WTC11 (cell line): ENCODE measurements around the gene ACTRT2. TPM values are rescaled to one million over a fixed set of nuclear protein-coding genes. Genes with fewer than 3 reads are reported as not detected.

Experiments used
- ATAC-seq: fragments of 200-7000 bp; cut with Tn5 transposase; 2 replicates; pipeline ENCODE4 v1.10.0; 2021; ENCODE audit warnings: mild to moderate bottlenecking, moderate library complexity
- CTCF ChIA-PET: fragments of 300-600 bp; sonication (Branson Sonifier 250); formaldehyde crosslinking; loops from one replicate; lab custom pipeline; 2021; ENCODE audit warnings: antibody characterized with exemption; lab: Charles Lee
- POLR2A ChIA-PET: fragments of 350-600 bp; sonication (Branson Sonifier 250); formaldehyde crosslinking; loops from one replicate; lab custom pipeline; 2021; ENCODE audit warnings: antibody characterized with exemption; lab: Charles Lee
- DNase-seq: peaks from one replicate; pipeline ENCODE4 v3.0.0; 2021; ENCODE audit warnings: low spot score
- H3K27ac Mint-ChIP-seq: 2 replicates; pipeline ENCODE4 v1.8.0; 2021; ENCODE audit warnings: mixed read lengths
- H3K27me3 Mint-ChIP-seq: 2 replicates; pipeline ENCODE4 v1.8.0; 2021; ENCODE audit warnings: low read depth, mild to moderate bottlenecking, moderate library complexity, mixed read lengths
- H3K36me3 Mint-ChIP-seq: 2 replicates; pipeline ENCODE4 v1.8.0; 2021; ENCODE audit warnings: mixed read lengths
- H3K4me1 Mint-ChIP-seq: 2 replicates; pipeline ENCODE4 v1.8.0; 2022; ENCODE audit warnings: mixed read lengths
- H3K4me3 Mint-ChIP-seq: 2 replicates; pipeline ENCODE4 v1.8.0; 2021; ENCODE audit warnings: mild to moderate bottlenecking, moderate library complexity, mixed read lengths
- H3K9me3 Mint-ChIP-seq: 2 replicates; pipeline ENCODE4 v1.8.0; 2021; ENCODE audit warnings: mixed read lengths
- ARID4B ChIP-seq: sonication (generic); formaldehyde crosslinking; IDR thresholded peaks from 2 replicates; pipeline ENCODE4 v1.8.0; 2023; ENCODE audit warnings: missing genetic modification reagents, mild to moderate bottlenecking, borderline replicate concordance
- FOXP1 ChIP-seq: sonication (generic); formaldehyde crosslinking; IDR thresholded peaks from 2 replicates; pipeline ENCODE4 v1.8.0; 2022; ENCODE audit warnings: missing genetic modification reagents, mild to moderate bottlenecking, moderate library complexity, borderline replicate concordance
- FOXP4 ChIP-seq: sonication (generic); formaldehyde crosslinking; IDR thresholded peaks from 2 replicates; pipeline ENCODE4 v1.8.0; 2022; ENCODE audit warnings: mild to moderate bottlenecking, missing genetic modification reagents
- GTF2I ChIP-seq: fragments of 250-450 bp; sonication (Bioruptor Pico); conservative IDR thresholded peaks from 2 replicates; pipeline ENCODE4 v1.4.0; 2021; ENCODE audit warnings: mild to moderate bottlenecking
- IRF2 ChIP-seq: sonication (generic); formaldehyde crosslinking; IDR thresholded peaks from 2 replicates; pipeline ENCODE4 v1.8.0; 2022; ENCODE audit warnings: low read depth, missing genetic modification reagents, borderline replicate concordance
- MAX ChIP-seq: sonication (generic); formaldehyde crosslinking; IDR thresholded peaks from 2 replicates; pipeline ENCODE4 v1.8.0; 2022; ENCODE audit warnings: mild to moderate bottlenecking, missing genetic modification reagents
- MLX ChIP-seq: sonication (generic); formaldehyde crosslinking; IDR thresholded peaks from 2 replicates; pipeline ENCODE4 v1.8.1; 2023; ENCODE audit warnings: mild to moderate bottlenecking, missing genetic modification reagents, moderate library complexity
- NFATC4 ChIP-seq: fragments of 250-450 bp; sonication (Bioruptor Pico); IDR thresholded peaks from 2 replicates; pipeline ENCODE4 v1.9.0; 2021; ENCODE audit warnings: mild to moderate bottlenecking
- OVOL2 ChIP-seq: fragments of 250-450 bp; sonication (Bioruptor Pico); IDR thresholded peaks from 2 replicates; pipeline ENCODE4 v1.9.0; 2021; ENCODE audit warnings: mild to moderate bottlenecking, borderline replicate concordance
- SP1 ChIP-seq: sonication (generic); formaldehyde crosslinking; conservative IDR thresholded peaks from 2 replicates; pipeline ENCODE4 v1.8.1; 2022; ENCODE audit warnings: missing genetic modification reagents
- TEAD1 ChIP-seq: sonication (generic); formaldehyde crosslinking; IDR thresholded peaks from 2 replicates; pipeline ENCODE4 v1.8.0; 2022; ENCODE audit warnings: mild to moderate bottlenecking, missing genetic modification reagents
- TP53 ChIP-seq: sonication (generic); formaldehyde crosslinking; IDR thresholded peaks from 2 replicates; pipeline ENCODE4 v1.8.1; 2023; ENCODE audit warnings: mild to moderate bottlenecking, missing genetic modification reagents
- USF2 ChIP-seq: sonication (generic); formaldehyde crosslinking; IDR thresholded peaks from 2 replicates; pipeline ENCODE4 v1.8.1; 2023; ENCODE audit warnings: mild to moderate bottlenecking, missing genetic modification reagents, moderate library complexity
- ZNF219 ChIP-seq: sonication (generic); formaldehyde crosslinking; IDR thresholded peaks from 2 replicates; pipeline ENCODE4 v1.8.0; 2023; ENCODE audit warnings: missing genetic modification reagents, mild to moderate bottlenecking, borderline replicate concordance
- ZNF232 ChIP-seq: sonication (generic); formaldehyde crosslinking; IDR thresholded peaks from 2 replicates; pipeline ENCODE4 v1.8.0; 2022; ENCODE audit warnings: mild to moderate bottlenecking, missing genetic modification reagents
- ZNF263 ChIP-seq: sonication (generic); formaldehyde crosslinking; IDR thresholded peaks from 2 replicates; pipeline ENCODE4 v1.8.1; 2022; ENCODE audit warnings: low read depth, mild to moderate bottlenecking, moderate library complexity, missing genetic modification reagents
- ZNF396 ChIP-seq: fragments of 250-450 bp; sonication (Bioruptor Pico); IDR thresholded peaks from 2 replicates; pipeline ENCODE4 v1.8.0; 2021; ENCODE audit warnings: mild to moderate bottlenecking, moderate library complexity, borderline replicate concordance
- ZNF416 ChIP-seq: fragments of 250-450 bp; sonication (Bioruptor Pico); IDR thresholded peaks from 2 replicates; pipeline ENCODE4 v1.9.0; 2021; ENCODE audit warnings: mild to moderate bottlenecking, inconsistent platforms
- ZNF423 ChIP-seq: fragments of 250-450 bp; sonication (Bioruptor Pico); IDR thresholded peaks from 2 replicates; pipeline ENCODE4 v2.1.2; 2022; ENCODE audit warnings: mild to moderate bottlenecking, moderate library complexity
- ZNF671 ChIP-seq: fragments of 250-450 bp; sonication (Bioruptor Pico); IDR thresholded peaks from 2 replicates; pipeline ENCODE4 v1.8.0; 2021; ENCODE audit warnings: mild to moderate bottlenecking
- total RNA-seq: library from RNA; stranded (reverse); gene quantifications from 3 replicates; pipeline ENCODE4 v1.2.3, GENCODE V29; 2021
- TF ChIP-seq, protein P1 (sequence below): sonication (generic); formaldehyde crosslinking; IDR thresholded peaks from 2 replicates; pipeline ENCODE4 v1.8.0; 2023; ENCODE audit warnings: missing genetic modification reagents
- TF ChIP-seq, protein P2 (sequence below): sonication (generic); formaldehyde crosslinking; IDR thresholded peaks from 2 replicates; pipeline ENCODE4 v1.8.1; 2023; ENCODE audit warnings: mild to moderate bottlenecking, moderate library complexity, missing genetic modification reagents

ACTRT2 gene
- total RNA-seq, 1 experiment from 2014 or later = not detected

DNA sequence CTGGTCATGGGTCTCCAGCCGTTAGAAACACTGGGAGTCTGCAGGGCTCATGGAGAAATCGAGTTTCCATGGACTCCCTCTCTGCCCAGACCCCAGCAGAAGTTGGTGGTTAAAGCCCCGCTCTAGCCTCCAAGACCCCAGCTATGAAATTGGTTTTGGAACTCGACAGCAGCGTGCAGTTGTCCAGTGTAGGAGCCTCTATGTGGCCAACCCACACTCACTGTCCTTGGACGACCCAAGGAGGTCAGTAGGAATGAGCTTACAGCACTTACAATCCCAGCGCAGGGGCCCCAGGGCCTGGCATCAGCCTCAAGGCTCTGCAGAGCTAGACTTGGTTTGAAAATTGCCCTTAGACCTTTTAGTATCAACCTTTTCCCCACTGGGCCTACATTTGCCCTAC, 44.5 kb downstream of the ACTRT2 start (continued):
- no peak for TF ChIP-seq MLX (CRISPR knock-in tag)
- no peak for TF ChIP-seq TP53 (CRISPR knock-in tag)
- no peak for TF ChIP-seq ZNF416

GRCh38 chr1:3066250-3066711, 45.0 kb downstream of the ACTRT2 start:
- peak; percentile 61 for DNase-seq
- ATAC-seq = no peak
- ChIA-PET CTCF (interaction anchor here (0.6 to 2.6 kb wide), 6 partner anchors 53 to 366 kb away, joined by 3 to 22 read pairs (median 4); no protein-coding TSS in a partner anchor), POLR2A (no interaction called here)
- Mint-ChIP-seq H3K36me3 (no peaks in the 10 kb centered on the region), H3K27me3 (peaks cover 86% of the 10 kb centered on the region), H3K27ac (no peak overlapping the region), H3K4me3 (no peak overlapping the region), H3K9me3 (no peaks in the 10 kb centered on the region), H3K4me1 (peaks cover 5% of the 10 kb centered on the region; the same call in 1 of the 2 replicates)
- no peak for TF ChIP-seq FOXP1 (CRISPR knock-in tag)
- no peak for TF ChIP-seq MLX (CRISPR knock-in tag)
- TF ChIP-seq ZNF396 (CRISPR knock-in tag) = no peak
- TF ChIP-seq NFATC4 = no peak
- TF ChIP-seq USF2 = no peak
- TF ChIP-seq ZNF232 (CRISPR knock-in tag) = no peak
- TF ChIP-seq TEAD1 (CRISPR knock-in tag) = no peak
- TF ChIP-seq, protein P1, sequence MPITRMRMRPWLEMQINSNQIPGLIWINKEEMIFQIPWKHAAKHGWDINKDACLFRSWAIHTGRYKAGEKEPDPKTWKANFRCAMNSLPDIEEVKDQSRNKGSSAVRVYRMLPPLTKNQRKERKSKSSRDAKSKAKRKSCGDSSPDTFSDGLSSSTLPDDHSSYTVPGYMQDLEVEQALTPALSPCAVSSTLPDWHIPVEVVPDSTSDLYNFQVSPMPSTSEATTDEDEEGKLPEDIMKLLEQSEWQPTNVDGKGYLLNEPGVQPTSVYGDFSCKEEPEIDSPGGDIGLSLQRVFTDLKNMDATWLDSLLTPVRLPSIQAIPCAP (CRISPR knock-in tag) = no peak
- TF ChIP-seq, protein P2, sequence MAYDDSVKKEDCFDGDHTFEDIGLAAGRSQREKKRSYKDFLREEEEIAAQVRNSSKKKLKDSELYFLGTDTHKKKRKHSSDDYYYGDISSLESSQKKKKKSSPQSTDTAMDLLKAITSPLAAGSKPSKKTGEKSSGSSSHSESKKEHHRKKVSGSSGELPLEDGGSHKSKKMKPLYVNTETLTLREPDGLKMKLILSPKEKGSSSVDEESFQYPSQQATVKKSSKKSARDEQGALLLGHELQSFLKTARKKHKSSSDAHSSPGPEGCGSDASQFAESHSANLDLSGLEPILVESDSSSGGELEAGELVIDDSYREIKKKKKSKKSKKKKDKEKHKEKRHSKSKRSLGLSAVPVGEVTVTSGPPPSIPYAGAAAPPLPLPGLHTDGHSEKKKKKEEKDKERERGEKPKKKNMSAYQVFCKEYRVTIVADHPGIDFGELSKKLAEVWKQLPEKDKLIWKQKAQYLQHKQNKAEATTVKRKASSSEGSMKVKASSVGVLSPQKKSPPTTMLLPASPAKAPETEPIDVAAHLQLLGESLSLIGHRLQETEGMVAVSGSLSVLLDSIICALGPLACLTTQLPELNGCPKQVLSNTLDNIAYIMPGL (CRISPR knock-in tag) = peak; percentile 31; the same call in 1 of the 2 replicates
- no peak for TF ChIP-seq ZNF263 (CRISPR knock-in tag)
- no peak for TF ChIP-seq GTF2I
- no peak for TF ChIP-seq ZNF219 (CRISPR knock-in tag)
- no peak for TF ChIP-seq IRF2 (CRISPR knock-in tag)
- no peak for TF ChIP-seq FOXP4 (CRISPR knock-in tag)
- no peak for TF ChIP-seq SP1 (CRISPR knock-in tag)
- TF ChIP-seq ZNF423 (CRISPR knock-in tag) = no peak
- TF ChIP-seq ZNF671 (CRISPR knock-in tag) = no peak
- no peak for TF ChIP-seq OVOL2 (CRISPR knock-in tag)
- 0 out of 2 replicates have a peak, but pooled peaks have one; percentile 41 for TF ChIP-seq ARID4B (CRISPR knock-in tag)
- TF ChIP-seq MAX = 0 out of 2 replicates have a peak, but pooled peaks have one; percentile 13
